NCI-H446 treated with DMSO at 0.1 percent for 48 hours (cell line): ENCODE data around the gene DOHH.
"Not testable (repeated sequence)": the region's sequence is repeated elsewhere in the genome, so short reads cannot be mapped to it uniquely, and the experiment has no call there.

Source experiments
- DNase-seq: peaks from one replicate; lab custom pipeline; 2025; lab: John Stamatoyannopoulos, UW

Gene DOHH

DNA sequence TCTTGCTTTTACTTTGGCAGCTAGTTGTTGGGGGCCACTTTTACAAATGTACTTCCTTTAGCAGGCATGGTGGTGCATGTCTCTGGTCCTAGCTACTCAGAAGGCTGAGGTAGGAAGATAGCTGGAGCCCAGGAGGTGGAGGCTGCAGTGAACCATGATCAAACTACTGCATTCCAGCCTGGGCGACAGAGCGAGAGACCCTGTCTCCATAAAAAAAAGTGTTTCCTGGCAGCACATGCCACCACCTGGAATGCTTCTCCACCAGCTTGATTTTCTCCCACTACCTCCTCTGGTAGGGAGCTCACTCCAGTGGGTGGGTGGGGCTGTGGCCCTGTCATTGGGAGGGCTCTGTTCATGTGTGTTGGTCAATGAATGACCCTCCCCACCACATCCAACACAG lies 18.2 kb upstream of the DOHH start:
- DNase-seq = no peak

GRCh38 chr19:3518255-3518654 lies 17.8 kb upstream of the DOHH start:
- DNase-seq = no peak

- DNase-seq = no peak
These were observed 17.2 kb upstream of the DOHH start for GRCh38 chr19:3517638-3518037.

GRCh38 chr19:3516675-3517207 lies 16.3 kb upstream of the DOHH start:
- DNase-seq = peak; percentile 24

DNA sequence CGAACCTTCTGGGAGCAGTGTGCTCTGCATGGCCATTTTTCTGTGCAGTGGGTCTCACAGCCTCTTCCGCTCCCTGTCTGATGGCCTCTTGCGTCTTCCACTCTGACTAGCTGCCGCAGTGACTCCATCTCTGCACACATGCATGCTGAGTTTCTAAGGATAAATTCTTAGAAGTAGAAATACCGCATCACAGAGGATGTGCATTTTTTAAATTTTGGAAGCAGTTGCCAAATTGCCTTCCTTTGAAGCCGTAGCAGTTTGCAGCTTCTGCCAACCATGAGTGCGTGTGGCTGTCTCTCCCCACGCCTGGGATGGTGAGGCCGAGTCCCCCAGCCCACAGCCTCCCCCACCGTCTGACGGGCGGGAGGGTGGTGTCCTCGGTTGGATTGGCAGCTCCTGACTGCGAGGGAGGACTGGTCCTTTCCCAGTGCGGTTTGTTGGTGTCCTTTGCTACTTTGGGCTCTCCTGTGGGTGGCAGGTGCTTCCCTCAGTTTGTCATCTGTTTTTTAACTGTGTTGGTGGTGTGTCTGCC lies 15.5 kb upstream of the DOHH start:
- DNase-seq = no peak

DNA sequence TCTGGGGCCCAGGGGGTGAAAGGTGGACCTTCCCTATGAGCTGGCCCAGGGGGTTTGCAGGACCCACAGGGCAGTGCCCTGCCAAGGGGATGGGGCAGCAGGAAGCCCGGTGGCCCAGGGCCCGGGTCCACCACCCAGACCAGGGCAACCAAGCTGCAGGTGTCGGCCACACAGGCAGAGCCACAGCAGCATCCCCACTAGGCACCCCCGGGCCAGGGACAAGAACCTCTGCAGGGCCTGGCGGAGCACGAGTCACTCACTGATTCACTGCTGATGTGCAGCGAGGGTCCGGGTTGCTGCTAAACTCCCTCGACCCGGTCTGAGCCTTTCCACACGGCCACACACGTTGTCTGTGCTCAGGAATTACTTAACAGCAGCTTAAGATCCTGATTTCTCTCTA lies 14.5 kb upstream of the DOHH start:
- DNase-seq = no peak

- no peak for DNase-seq
These were observed 13.0 kb upstream of the DOHH start for GRCh38 chr19:3513229-3514140.

- no peak for DNase-seq
These were observed 12.2 kb upstream of the DOHH start for GRCh38 chr19:3512562-3513228.

GRCh38 chr19:3511506-3512251 lies 11.2 kb upstream of the DOHH start:
- DNase-seq = no peak

DNA sequence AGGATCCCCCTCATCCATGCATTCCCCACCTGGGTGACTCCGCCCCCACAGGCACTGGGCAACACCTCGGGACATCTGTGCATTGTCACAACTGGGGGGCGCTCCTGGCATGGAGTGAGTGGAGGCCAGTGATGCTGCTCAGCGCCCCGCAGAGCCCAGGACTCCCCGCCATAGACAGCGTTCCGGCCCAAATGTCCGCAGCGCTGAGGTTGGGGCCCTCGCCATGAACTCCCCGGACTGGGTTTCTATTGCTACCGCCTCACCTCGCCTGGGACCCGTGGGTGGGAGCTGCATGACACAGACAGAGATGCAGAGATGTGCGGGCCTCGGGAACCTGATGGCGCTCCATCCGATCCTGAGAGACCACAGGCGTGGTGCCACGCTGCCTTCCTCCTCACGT lies 10.3 kb upstream of the DOHH start:
- no peak for DNase-seq

- DNase-seq = no peak
These were observed 9.1 kb upstream of the DOHH start for GRCh38 chr19:3509566-3509989.

DNA sequence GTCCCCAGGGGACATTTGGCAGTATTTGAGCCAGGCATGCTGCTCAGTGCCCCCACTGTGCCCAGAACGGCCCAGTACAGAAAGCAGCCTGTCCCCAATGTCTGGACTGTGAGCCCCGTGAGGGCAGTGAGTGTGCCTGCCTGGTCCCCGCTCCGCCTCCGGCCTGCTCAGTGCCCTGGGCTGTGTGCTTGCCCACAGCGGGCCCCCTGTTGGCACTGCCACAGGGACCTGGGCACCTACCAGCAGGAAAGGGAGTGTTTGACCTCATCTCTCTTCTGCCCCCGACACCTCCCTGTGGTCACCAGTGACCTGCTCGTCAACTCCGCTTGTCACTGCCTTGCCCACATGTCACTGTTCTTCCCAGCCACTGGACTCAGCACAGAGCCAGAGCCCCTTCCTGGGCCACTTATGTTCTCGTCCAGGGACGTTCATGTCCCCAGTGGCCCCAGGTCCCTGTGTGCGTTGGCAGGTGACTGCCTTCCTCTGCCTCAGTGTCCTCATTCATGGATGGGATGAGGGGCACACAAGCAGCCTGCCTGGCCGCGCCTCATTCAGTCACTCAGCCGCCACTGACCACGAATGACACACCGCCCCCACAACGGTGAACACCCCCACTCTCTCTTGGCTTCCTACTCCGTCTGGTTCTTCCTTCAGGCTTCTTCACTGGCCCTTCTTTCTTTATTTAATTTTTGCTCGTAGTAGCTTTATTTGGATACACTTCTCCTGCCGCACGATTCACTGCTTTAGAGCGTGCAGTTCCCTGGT lies 8.5 kb upstream of the DOHH start:
- no peak for DNase-seq

- not testable (repeated sequence) for DNase-seq
These were observed 7.7 kb upstream of the DOHH start for GRCh38 chr19:3508121-3508661.

DNA sequence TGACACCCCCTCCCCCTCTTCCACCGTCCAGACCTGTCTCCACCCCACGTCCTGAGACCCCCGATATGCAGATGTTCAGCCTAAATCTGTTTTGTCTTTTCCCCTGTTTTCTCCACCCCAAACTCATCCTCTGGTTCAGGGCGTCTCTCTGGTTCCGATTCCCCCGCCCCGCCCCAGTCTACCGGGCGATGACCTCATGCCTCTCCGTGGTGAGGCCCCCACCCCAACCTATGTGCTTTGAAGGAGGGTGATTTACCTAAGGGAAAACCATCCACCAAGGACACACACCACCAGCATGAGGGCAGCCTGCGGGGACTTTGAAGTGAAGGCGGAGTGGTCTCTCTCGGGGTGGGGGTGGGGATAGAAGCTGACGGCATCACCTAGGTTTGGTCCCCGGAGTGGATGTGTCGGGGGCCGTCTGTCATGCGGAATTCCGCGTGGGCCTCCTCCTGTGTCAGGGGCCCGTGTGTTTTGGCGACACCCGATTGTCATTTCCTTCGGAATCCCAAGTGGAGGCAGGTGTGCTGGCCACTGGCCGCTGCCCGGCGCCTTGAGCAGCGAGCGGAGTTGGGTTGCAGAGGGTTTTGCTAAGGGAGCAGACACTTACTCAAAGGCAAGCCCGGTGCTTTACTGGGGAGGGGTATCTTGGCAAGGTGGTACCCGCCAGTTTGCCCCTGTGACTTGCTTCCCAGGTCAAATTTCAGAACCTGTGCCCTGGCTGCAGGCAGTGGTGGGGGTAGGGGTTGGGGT lies 7.1 kb upstream of the DOHH start:
- DNase-seq = no peak

DNA sequence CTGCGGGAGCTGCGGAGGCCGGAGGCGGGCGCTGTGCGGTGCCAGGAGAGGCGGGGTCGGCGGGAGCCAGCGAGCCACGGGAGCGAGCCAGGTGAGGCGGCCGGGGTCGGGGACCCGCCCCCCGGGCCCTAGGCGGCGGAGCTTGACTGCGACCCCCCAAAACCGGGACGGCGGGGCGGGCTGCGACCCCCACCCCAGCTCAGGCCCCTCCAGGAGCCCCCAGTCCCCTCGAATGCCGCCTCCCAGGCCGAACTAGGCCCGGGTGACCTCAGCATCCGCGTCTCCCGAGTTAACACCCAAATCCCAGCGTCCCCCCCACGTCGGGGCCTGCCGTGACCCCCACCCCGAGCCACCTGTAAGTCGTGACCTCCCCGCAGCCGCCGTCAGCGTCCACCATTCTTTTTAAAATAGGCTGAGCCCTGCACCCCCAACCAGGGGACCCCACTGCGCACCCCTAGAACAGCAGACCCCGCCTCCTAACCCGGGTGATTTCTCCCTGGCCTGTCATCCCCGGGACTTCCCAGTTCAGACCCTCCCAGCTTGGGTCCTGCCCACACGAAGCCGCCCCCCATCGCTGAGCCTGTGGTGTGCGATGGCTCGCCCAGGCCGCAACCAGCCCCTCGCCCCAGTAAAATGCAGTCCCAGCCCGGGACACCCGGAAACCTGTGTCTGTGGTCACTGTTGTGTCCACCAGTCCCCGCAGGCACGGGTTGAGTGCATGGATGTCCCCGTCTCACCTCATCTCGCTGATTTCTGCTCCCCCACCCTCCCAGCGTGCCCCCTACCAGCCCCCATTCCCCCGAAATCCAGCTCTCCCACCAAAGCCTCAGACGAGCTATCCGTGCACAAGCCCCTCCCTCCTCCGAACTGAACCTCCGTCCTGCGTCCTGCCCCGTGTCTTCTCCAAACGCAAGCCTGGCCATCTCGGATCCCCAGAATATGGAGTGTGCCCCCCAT lies 6.2 kb upstream of the DOHH start:
- no peak for DNase-seq

- DNase-seq = peak; percentile 95
These were observed 5.3 kb upstream of the DOHH start, which contains the start of gene FZR1 for GRCh38 chr19:3505598-3506383. TSS of gene FZR1 (plus strand) at chr19:3506311. CDS start at chr19:3522990, 16,679 bp downstream.

- no peak for DNase-seq
These were observed 4.3 kb upstream of the DOHH start for GRCh38 chr19:3504735-3505134.

DNA sequence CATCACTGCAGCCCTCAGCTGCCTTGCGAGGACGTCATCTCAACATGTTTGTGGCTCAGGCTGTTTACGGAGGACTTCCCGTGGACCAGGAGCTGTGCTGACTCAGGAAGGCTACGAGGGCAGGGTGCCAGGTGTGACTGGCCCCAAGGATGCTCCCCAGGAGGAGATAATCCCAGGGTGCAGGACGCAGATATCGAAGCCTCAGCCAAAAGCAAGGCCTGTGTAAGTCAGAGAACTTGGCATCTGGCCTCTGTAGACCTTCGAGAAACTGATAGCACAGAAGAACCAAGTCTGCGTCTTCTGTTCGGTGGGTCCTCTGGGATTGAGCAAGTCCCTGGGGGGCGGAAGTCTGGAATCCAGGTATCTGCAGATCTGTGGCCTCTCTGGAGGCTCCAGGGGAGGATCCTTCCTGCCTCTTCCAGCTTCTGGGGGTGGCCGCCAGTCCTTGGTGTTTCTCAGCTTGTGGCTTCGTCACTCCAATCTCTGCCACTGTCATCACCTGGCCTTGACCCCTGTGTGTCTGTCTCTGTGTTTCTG lies 2.6 kb upstream of the DOHH start:
- no peak for DNase-seq
